Myometrial cell (primary cell): ENCODE measurements around the gene RAB1B. TPM values are rescaled to one million over a fixed set of nuclear protein-coding genes. Genes with fewer than 3 reads are reported as not detected.

Source experiments
- total RNA-seq: library from RNA; depleted of rRNA; stranded (reverse); fragments of >200 nt; gene quantifications from 2 replicates; pipeline ENCODE4 v1.2.3, GENCODE V29; 2015

Gene RAB1B
- total RNA-seq, result 165 and 169 TPM in 2 replicates

GRCh38 chr11:66268244-66268951 lies at the start of gene RAB1B:
RAB1B (plus strand) TSS chr11:66268639; CDS start chr11:66268680, 41 bp downstream.

DNA sequence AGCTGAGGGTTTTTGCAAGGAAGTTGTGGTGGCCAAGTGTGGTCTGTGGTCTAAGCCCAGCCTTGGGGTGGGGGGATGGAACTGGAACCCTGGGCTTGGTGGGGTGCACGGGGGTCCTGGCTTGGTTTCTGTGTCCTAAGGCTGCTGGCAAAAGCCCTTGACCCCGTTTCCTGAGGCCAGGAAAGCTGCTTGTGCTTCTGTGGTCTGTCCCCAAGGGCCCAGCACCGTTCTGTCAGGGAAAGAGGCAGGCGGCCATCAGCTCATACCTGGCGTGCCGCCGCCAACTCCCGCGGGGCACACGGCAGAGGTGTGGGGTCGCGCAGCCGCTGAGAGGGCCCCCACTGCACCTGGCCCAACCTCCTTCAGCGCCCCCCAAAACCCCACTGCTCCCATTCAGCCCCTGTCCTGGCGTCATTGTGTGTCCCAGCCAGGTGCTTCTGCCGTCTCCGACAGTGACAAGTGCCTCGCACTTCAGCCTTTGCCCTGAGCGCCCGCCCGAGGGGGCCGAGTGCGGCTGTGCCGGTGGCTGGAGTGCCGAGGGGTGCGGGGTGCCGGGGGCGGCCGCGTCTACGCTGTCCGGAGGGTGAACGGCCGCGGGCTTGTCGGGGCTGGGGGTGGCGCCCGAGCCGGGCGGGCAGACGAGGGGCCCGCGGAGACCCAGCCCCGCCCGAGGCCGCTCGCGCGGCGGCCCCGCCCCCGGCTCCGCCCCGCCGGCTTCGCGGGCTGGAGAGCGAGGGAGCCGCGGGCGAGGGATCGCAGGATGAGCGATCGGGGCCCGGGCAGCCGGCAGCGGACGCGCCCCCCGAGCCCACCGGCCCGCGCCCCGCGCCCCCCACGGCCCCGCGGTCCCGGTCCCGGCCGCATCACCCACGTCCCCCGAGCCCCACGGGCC lies 9.3 kb downstream of the RAB1B start, which contains the start of gene CNIH2:
Gene CNIH2, plus strand, starts transcription at position 705 of the 892 bp plus-strand sequence. CDS start 282 bp downstream, outside the sequence.

GRCh38 chr11:66288671-66289547 lies 20.5 kb downstream of the RAB1B start, which contains the start of gene YIF1A:
YIF1A (minus strand) TSS chr11:66289143; CDS start chr11:66288985, 158 bp downstream.

DNA sequence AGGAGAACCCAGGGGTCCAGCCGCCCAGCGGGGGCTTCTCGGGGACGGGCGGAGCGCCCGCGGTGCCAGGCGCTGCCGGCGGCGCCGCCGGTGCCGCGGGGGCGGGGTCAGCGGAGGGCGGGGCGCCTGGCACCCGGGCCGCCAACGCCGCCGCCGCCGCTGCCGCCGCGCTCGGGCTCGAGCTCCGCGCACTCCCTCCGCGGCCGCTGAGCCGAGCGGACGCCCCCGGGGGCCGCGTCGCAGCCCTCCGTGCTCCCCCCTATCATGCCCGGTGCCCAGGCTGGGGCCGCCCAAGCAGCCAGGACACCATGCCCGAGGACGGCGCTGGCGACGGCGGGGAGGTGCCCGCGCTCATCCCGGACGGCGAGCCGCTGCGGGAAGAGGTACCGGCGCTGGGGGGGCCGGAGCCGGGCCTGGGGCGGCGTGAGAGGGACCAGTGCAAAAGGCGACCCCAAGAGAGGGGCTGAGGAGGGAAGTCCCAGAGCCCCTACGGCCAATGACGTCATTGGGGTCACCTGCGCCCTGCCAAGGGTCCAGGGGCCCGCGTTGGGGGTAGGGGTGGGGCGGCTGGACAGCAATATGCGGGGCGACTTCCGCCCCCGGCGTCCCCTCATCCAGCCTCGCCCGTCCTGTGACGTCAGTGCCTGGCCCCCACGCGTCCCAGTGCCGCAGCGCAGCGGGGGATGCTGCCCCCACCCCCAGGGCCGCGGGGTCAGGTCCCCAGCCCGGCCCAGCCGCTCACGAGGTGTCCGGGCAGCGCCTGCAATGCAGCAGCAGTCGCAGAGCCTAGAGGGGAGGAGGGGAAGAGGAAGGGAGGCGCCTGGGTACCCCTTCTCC lies 23.5 kb downstream of the RAB1B start, which contains the start of gene TMEM151A:
Gene TMEM151A, plus strand, starts transcription at position 189 of the 837 bp plus-strand sequence. Its CDS starts 120 bp downstream, at position 309.

GRCh38 chr11:66316849-66317251 lies 48.4 kb downstream of the RAB1B start, which contains the start of gene CD248:
CD248 (minus strand) TSS chr11:66317044; CDS start chr11:66317027, 17 bp downstream.

Other genes with a start within 250 kb of the RAB1B start
- gene CATSPER1, start 242.2 kb upstream of the RAB1B start, total RNA-seq, result 0.35 and 0.58 TPM in 2 replicates
- gene GAL3ST3, start 219.5 kb upstream of the RAB1B start, total RNA-seq, result not detected in 2 replicates
- 182 and 206 TPM in 2 replicates for gene SF3B2, start 216.3 kb upstream of the RAB1B start, total RNA-seq
- gene PACS1, start 198.4 kb upstream of the RAB1B start, total RNA-seq, result 20.8 and 22.9 TPM in 2 replicates
- gene KLC2, start 10.9 kb upstream of the RAB1B start, total RNA-seq, result 13.0 and 16.3 TPM in 2 replicates
- 0.29 TPM in 1 of 2 replicates, not detected in the other for gene CNIH2, start 9.5 kb downstream of the RAB1B start, total RNA-seq
- 239 and 330 TPM in 2 replicates for gene YIF1A, start 20.5 kb downstream of the RAB1B start, total RNA-seq
- gene TMEM151A, start 23.3 kb downstream of the RAB1B start, total RNA-seq, result not detected in 2 replicates
- 93.4 and 98.0 TPM in 2 replicates for gene CD248, start 48.4 kb downstream of the RAB1B start, total RNA-seq
- gene RIN1, start 67.8 kb downstream of the RAB1B start, total RNA-seq, result 58.8 and 68.3 TPM in 2 replicates
- gene BRMS1, start 76.5 kb downstream of the RAB1B start, total RNA-seq, result 64.0 and 74.1 TPM in 2 replicates
- 45.0 and 50.2 TPM in 2 replicates for gene B4GAT1, start 79.0 kb downstream of the RAB1B start, total RNA-seq
- gene SLC29A2, start 103.1 kb downstream of the RAB1B start, total RNA-seq, result 0.71 and 1.2 TPM in 2 replicates
- not detected in 2 replicates for gene NPAS4, start 152.4 kb downstream of the RAB1B start, total RNA-seq
- 63.1 and 66.9 TPM in 2 replicates for gene MRPL11, start 170.2 kb downstream of the RAB1B start, total RNA-seq
- gene PELI3, start 198.3 kb downstream of the RAB1B start, total RNA-seq, result 5.3 and 6.3 TPM in 2 replicates
- gene DPP3, start 211.8 kb downstream of the RAB1B start, total RNA-seq, result 60.1 and 79.0 TPM in 2 replicates
- 30.8 and 39.8 TPM in 2 replicates for gene BBS1, start 242.0 kb downstream of the RAB1B start, total RNA-seq